ENCODE data around the gene ZACN.

Gene ZACN

GRCh38 chr17:76119409-76120371 lies 40.7 kb downstream of the ZACN start:
- Histone ChIP-seq H3K4me1 (ENCODE audit: low read depth, poor library complexity, severe bottlenecking) (peaks cover 5% of the 10 kb centered on the region), H3K4me3 (IDR thresholded peaks at IDR 0.05; ENCODE audit: insufficient read depth, low read depth, low read length) (no peak overlapping the region), H3K27ac (no peak overlapping the region), H3K27me3 (ENCODE audit: insufficient read depth, low read depth) (no peaks in the 10 kb centered on the region), H3K9ac (no peak overlapping the region), H2AFZ (ENCODE audit: low read depth) (no peak overlapping the region), H3K4me2 (no peak overlapping the region), H4K20me1 (ENCODE audit: insufficient read depth) (no peaks in the 10 kb centered on the region), H3K79me2 (ENCODE audit: insufficient read depth, low read depth) (no peaks in the 10 kb centered on the region), H3K36me3 (ENCODE audit: insufficient read depth) (no peaks in the 10 kb centered on the region)
- TF ChIP-seq CTCF (conservative IDR thresholded peaks at IDR 0.05; ENCODE audit: low read depth, low read length), result no peak

GRCh38 chr17:76120658-76121008 lies 41.7 kb downstream of the ZACN start:
- H3K36me3 ChIP-seq (ENCODE audit: insufficient read depth), result no peaks in the 10 kb centered on the region
- H3K27ac ChIP-seq, result no peak overlapping the region
- no peak overlapping the region for H3K4me2 ChIP-seq
- no peaks in the 10 kb centered on the region for H3K27me3 ChIP-seq (ENCODE audit: insufficient read depth, low read depth)
- H3K4me1 ChIP-seq (ENCODE audit: low read depth, poor library complexity, severe bottlenecking), result peaks cover 5% of the 10 kb centered on the region
- TF ChIP-seq CTCF (conservative IDR thresholded peaks at IDR 0.05; ENCODE audit: low read depth, low read length), result no peak
- H4K20me1 ChIP-seq (ENCODE audit: insufficient read depth), result no peaks in the 10 kb centered on the region
- no peaks in the 10 kb centered on the region for H3K79me2 ChIP-seq (ENCODE audit: insufficient read depth, low read depth)
- H2AFZ ChIP-seq (ENCODE audit: low read depth), result peak overlapping the region; percentile 94; the same call in 1 of the 2 replicates
- H3K4me3 ChIP-seq (IDR thresholded peaks at IDR 0.05; ENCODE audit: insufficient read depth, low read depth, low read length), result no peak overlapping the region
- no peak overlapping the region for H3K9ac ChIP-seq

- H3K27ac ChIP-seq, result no peak overlapping the region
- no peaks in the 10 kb centered on the region for H3K36me3 ChIP-seq (ENCODE audit: insufficient read depth)
- no peaks in the 10 kb centered on the region for H3K79me2 ChIP-seq (ENCODE audit: insufficient read depth, low read depth)
- peak overlapping the region; percentile 30; the same call in 1 of the 2 replicates for H3K9ac ChIP-seq
- peaks cover 5% of the 10 kb centered on the region for H3K4me1 ChIP-seq (ENCODE audit: low read depth, poor library complexity, severe bottlenecking)
- H3K4me2 ChIP-seq, result peak overlapping the region; percentile 16; the same call in 1 of the 2 replicates
- H2AFZ ChIP-seq (ENCODE audit: low read depth), result peak overlapping the region; percentile 94
- no peak overlapping the region for H3K4me3 ChIP-seq (IDR thresholded peaks at IDR 0.05; ENCODE audit: insufficient read depth, low read depth, low read length)
- TF ChIP-seq CTCF (conservative IDR thresholded peaks at IDR 0.05; ENCODE audit: low read depth, low read length), result no peak
- H4K20me1 ChIP-seq (ENCODE audit: insufficient read depth), result no peaks in the 10 kb centered on the region
- no peaks in the 10 kb centered on the region for H3K27me3 ChIP-seq (ENCODE audit: insufficient read depth, low read depth)
Observed at GRCh38 chr17:76121932-76122430, 43.0 kb downstream of the ZACN start.

- Histone ChIP-seq H3K27ac (no peak overlapping the region), H3K36me3 (ENCODE audit: insufficient read depth) (no peaks in the 10 kb centered on the region), H3K4me2 (no peak overlapping the region), H3K9ac (no peak overlapping the region), H3K79me2 (ENCODE audit: insufficient read depth, low read depth) (no peaks in the 10 kb centered on the region), H3K27me3 (ENCODE audit: insufficient read depth, low read depth) (no peaks in the 10 kb centered on the region), H4K20me1 (ENCODE audit: insufficient read depth) (no peaks in the 10 kb centered on the region), H3K4me3 (IDR thresholded peaks at IDR 0.05; ENCODE audit: insufficient read depth, low read depth, low read length) (no peak overlapping the region), H2AFZ (ENCODE audit: low read depth) (no peak overlapping the region), H3K4me1 (ENCODE audit: low read depth, poor library complexity, severe bottlenecking) (peaks cover 5% of the 10 kb centered on the region)
- no peak for TF ChIP-seq CTCF (conservative IDR thresholded peaks at IDR 0.05; ENCODE audit: low read depth, low read length)
Observed at GRCh38 chr17:76122431-76123190, 43.6 kb downstream of the ZACN start.

All from KMS-11 (cell line).